ENCODE measurements around the gene PPARD.
A peak's percentile ranks its signal among the peaks of the same experiment; 100 is the strongest.

The PPARD gene

DNA sequence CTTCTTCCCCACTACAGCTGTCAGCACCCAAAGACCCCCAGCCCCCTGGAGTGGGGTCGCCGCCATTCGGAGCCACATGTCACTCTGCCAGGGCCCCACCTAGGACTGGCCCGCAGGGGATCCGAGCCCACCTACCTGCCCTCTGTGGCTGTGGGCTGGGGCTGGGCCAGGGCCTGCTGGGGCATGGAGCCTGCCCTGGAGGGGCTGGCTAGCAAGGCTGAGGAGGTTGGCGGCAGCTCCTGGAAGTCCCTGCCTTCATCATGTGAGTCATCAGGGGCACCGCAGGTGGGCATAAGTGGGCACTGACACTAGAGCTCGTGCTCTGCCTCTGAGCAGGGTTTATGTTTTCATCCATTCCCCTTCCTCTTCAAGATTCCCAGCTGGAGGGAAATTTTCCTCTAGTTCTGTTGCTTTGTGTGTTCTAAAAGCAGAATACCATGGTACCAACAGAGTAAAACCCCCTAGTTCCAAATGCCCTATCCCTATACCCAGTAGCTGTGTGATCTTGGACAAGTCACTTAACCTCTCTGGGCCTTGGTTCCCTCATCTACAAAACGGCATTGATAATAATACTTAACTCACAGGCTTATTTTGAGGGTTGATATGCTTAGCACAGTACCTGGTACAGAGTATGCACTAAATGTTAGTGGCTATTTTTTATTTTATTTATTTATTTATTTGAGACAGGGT is 101.1 kb downstream of the PPARD start:
- Mint-ChIP-seq H3K27me3 (no peaks in the 10 kb centered on the region), H3K27ac (no peak overlapping the region), H3K4me1 (peaks cover 11% of the 10 kb centered on the region), H3K4me3 (no peak overlapping the region), H3K9me3 (no peaks in the 10 kb centered on the region)
- no peak for DNase-seq
- no peak for ATAC-seq

DNA sequence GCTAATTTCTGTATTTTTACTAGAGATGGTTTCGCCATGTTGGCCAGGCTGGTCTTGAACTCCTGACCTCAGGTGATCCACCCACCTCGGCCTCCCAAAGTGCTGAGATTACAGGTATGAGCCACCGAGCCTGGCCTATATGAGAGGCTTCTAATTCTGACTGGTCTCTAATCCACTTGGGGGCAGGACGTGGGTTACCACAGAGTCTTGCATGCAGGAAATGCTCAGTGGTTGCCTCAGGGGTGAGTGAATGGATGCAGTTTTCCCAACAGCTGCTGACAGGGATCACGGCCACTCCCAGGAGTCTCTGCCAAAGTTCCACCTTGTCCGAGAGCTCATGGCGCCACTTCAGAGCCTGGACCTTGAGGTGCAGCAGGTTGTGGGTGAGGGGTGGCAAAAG is 103.3 kb downstream of the PPARD start:
- H3K4me3 Mint-ChIP-seq, result no peak overlapping the region
- H3K27me3 Mint-ChIP-seq, result no peaks in the 10 kb centered on the region
- ATAC-seq (peak; percentile 71), DNase-seq (peak in 1 of 2 donors; percentile 53)
- H3K4me1 Mint-ChIP-seq, result peaks cover 21% of the 10 kb centered on the region
- peak overlapping the region in 1 of 2 donors; percentile 83 for H3K27ac Mint-ChIP-seq
- H3K9me3 Mint-ChIP-seq, result no peaks in the 10 kb centered on the region

- no peak for ATAC-seq
- H3K27ac Mint-ChIP-seq, result no peak overlapping the region
- no peaks in the 10 kb centered on the region for H3K9me3 Mint-ChIP-seq
- no peaks in the 10 kb centered on the region for H3K27me3 Mint-ChIP-seq
- H3K4me1 Mint-ChIP-seq, result peaks cover 32% of the 10 kb centered on the region
- no peak overlapping the region for H3K4me3 Mint-ChIP-seq
- no peak for DNase-seq
Measured at GRCh38 chr6:35448191-35448590, 105.8 kb downstream of the PPARD start.

- Mint-ChIP-seq H3K4me1 (peaks cover 44% of the 10 kb centered on the region), H3K27me3 (no peaks in the 10 kb centered on the region), H3K27ac (no peak overlapping the region), H3K4me3 (no peak overlapping the region), H3K9me3 (no peaks in the 10 kb centered on the region)
- DNase-seq, result peak in 1 of 2 donors; percentile 41
- ATAC-seq, result peak; percentile 75
Measured at GRCh38 chr6:35449287-35449881, 107.0 kb downstream of the PPARD start.

DNA sequence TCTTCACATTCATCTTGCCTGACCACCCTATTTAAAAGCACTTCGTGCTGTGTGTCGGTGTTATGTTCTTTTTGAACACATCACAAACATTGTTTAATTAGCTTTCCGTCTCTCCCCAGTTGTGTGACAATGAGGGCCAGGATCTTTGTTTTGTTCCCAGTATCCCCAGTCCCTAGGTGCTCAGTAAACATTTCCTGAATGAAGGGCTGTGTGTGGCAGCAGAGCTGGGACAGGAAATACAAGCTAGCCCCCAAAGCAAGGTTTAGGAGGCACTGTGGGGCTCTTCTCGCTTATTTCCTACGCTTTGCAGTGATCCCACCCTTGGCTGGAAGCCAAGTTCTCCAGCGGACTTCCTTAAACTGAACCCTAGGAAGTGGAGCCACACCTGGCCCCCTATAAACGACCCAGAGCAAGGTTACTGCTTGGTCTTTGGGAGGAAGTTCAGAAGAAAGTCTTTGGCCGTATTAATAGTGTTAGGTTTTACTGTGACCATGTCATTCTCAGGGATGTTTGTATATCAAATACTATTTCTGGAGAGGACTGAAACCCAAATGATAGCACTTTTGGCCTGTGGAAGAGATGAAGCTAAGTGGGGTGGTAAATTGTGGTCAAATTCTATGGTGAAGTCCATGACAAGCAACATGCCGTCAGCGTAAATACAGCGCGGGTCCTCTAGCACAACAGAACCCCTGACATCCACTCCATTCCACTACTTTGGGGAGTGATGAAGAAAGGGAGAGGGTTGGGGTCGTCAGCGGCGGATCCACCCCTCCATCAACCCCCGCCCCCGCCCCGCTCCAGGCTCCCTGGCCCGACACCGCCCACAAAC is 109.2 kb downstream of the PPARD start:
- peaks cover 45% of the 10 kb centered on the region for H3K4me1 Mint-ChIP-seq
- no peak for DNase-seq
- no peaks in the 10 kb centered on the region for H3K9me3 Mint-ChIP-seq
- H3K27me3 Mint-ChIP-seq, result no peaks in the 10 kb centered on the region
- ATAC-seq, result no peak
- H3K4me3 Mint-ChIP-seq, result peak overlapping the region; percentile 92 to 95
- H3K27ac Mint-ChIP-seq, result no peak overlapping the region

- DNase-seq (peak; percentile 91 to 92), ATAC-seq (peak; percentile 85)
- H3K9me3 Mint-ChIP-seq, result no peaks in the 10 kb centered on the region
- no peak within 1 kb of the TSS for H3K27ac Mint-ChIP-seq
- H3K4me3 Mint-ChIP-seq, result peak within 1 kb of the TSS; percentile 92 to 95
- H3K4me1 Mint-ChIP-seq, result peaks cover 45% of the 10 kb centered on the region
- no peaks in the 10 kb centered on the region for H3K27me3 Mint-ChIP-seq
Measured at GRCh38 chr6:35452183-35453090, 110.1 kb downstream of the PPARD start, which contains the start of gene FANCE. Gene FANCE, plus strand, starts transcription at chr6:35452338. Its CDS starts 208 bp downstream, at chr6:35452546.

DNA sequence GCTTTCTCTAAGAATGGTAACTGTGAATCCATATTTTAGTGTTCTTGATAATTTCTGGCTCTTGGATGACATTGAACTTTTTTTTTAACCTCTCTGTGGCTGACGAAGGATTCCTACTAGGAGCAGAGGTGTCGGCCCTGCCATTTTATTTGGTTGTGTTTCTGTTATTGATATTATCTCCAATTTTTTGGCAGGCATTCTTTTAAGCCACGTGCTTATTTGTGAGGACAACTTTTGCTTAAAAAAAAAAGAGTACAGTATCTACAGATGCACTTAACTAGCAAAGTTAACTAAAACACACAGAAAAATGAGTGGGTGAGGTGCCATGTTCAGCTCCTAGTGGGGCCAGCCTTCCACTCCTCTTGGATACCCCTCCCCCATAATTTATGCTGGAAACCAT is 110.9 kb downstream of the PPARD start:
- ATAC-seq, result no peak
- H3K9me3 Mint-ChIP-seq, result no peaks in the 10 kb centered on the region
- no peak overlapping the region for H3K27ac Mint-ChIP-seq
- DNase-seq, result no peak
- H3K27me3 Mint-ChIP-seq, result no peaks in the 10 kb centered on the region
- peak overlapping the region; percentile 76 to 80 for H3K4me3 Mint-ChIP-seq
- peaks cover 45% of the 10 kb centered on the region for H3K4me1 Mint-ChIP-seq

DNA sequence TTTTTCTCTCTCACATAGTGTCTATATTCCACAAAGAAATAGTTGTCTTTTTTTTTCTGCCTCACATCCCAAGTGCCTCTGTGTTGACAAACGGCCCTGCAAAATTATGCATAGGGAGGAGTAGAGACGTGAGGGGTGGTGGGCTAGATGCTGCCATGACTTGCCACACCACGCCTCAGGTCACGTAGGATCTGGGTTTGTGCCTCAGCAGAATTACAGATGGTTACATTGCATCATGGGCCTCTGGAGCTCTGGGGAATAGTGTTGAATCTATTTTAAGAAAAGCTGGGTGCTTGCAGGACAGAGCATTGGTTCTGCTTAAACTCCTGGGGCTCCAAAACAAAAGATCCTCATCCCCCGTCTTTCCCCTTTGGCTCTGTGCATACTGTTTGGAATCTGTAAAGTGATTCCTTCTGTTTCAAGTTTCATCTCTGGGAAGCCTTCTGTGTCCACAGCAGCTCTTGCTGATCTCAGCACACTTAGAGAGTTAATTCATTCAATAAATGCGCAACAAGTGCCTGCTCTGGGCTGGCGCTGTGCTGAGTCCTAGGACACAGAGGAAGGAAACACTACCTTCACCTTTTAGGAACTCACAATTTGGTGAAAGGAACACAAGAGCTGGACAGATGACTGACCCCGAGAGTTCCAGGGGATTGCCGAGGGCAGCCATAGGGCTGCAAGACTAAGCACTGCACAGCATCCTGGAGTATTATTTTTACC is 112.2 kb downstream of the PPARD start:
- Mint-ChIP-seq H3K4me3 (peak overlapping the region; percentile 18 to 28), H3K9me3 (no peaks in the 10 kb centered on the region), H3K27ac (peak overlapping the region in 1 of 2 donors; percentile 48), H3K27me3 (no peaks in the 10 kb centered on the region), H3K4me1 (peaks cover 39% of the 10 kb centered on the region)
- DNase-seq, result no peak
- no peak for ATAC-seq

GRCh38 chr6:35457907-35458306 is 115.5 kb downstream of the PPARD start:
- no peak for DNase-seq
- Mint-ChIP-seq H3K4me3 (no peak overlapping the region), H3K4me1 (peaks cover 26% of the 10 kb centered on the region), H3K27ac (peak overlapping the region in 1 of 2 donors; percentile 22), H3K27me3 (no peaks in the 10 kb centered on the region), H3K9me3 (no peaks in the 10 kb centered on the region)
- no peak for ATAC-seq

GRCh38 chr6:35461270-35461669 is 118.9 kb downstream of the PPARD start:
- peak overlapping the region in 1 of 2 donors; percentile 8 for H3K27ac Mint-ChIP-seq
- no peaks in the 10 kb centered on the region for H3K9me3 Mint-ChIP-seq
- H3K4me3 Mint-ChIP-seq, result no peak overlapping the region
- no peak for ATAC-seq
- H3K4me1 Mint-ChIP-seq, result no peaks in the 10 kb centered on the region
- no peak for DNase-seq
- no peaks in the 10 kb centered on the region for H3K27me3 Mint-ChIP-seq

GRCh38 chr6:35463292-35463691 is 120.9 kb downstream of the PPARD start:
- no peak overlapping the region for H3K4me3 Mint-ChIP-seq
- H3K9me3 Mint-ChIP-seq, result no peaks in the 10 kb centered on the region
- H3K27me3 Mint-ChIP-seq, result no peaks in the 10 kb centered on the region
- DNase-seq, result no peak
- ATAC-seq, result no peak
- H3K27ac Mint-ChIP-seq, result no peak overlapping the region
- peaks cover 14% of the 10 kb centered on the region for H3K4me1 Mint-ChIP-seq

- H3K27me3 Mint-ChIP-seq, result no peaks in the 10 kb centered on the region
- ATAC-seq (no peak), DNase-seq (no peak)
- no peaks in the 10 kb centered on the region for H3K9me3 Mint-ChIP-seq
- H3K4me3 Mint-ChIP-seq, result no peak overlapping the region
- H3K4me1 Mint-ChIP-seq, result peaks cover 31% of the 10 kb centered on the region
- no peak overlapping the region for H3K27ac Mint-ChIP-seq
Measured at GRCh38 chr6:35465646-35466045, 123.3 kb downstream of the PPARD start.

DNA sequence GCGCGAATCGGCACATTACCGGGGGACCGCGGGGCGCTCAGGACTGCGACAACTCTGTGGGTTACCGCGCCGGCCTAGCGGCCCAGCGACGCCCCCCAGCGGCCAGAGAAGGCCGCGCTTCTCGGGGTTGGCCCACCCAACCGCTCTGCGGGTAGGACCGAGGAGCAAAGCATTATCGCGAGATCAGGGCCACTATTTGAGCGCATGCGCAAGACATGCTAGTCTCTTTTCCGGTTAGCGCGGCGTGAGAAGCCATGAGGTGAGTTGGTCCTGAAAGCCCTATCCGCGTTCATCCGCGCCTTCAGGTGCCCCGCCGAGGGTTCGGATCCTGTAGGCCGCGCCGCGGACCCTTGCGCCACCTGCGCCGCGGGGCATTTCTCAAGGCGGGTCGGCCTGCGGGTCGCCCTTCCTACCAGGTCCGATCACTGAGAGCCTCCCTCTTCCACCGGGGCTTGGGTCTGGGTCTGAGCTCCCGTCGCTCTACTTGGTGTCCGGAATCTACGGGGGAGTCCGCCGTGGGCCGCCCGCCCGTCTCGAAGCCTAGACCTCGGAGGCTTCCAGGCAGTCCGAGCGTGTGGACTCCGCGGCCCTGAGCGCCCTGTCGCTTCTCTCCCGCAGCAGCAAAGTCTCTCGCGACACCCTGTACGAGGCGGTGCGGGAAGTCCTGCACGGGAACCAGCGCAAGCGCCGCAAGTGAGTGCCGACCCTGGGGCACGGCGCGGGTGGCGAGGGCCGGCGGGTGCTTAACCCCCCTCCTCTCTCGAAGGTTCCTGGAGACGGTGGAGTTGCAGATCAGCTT is 126.0 kb downstream of the PPARD start, which contains the start of gene RPL10A:
Gene RPL10A (plus strand): TSS at position 221 of the 799 bp plus-strand sequence. CDS start 34 bp downstream, at position 255.
- peaks cover 58% of the 10 kb centered on the region for H3K4me1 Mint-ChIP-seq
- DNase-seq, result peak; percentile 95 to 96
- H3K4me3 Mint-ChIP-seq, result peak within 1 kb of the TSS; percentile 91 to 98
- H3K27ac Mint-ChIP-seq, result peak within 1 kb of the TSS; percentile 99 to 100
- H3K27me3 Mint-ChIP-seq, result no peaks in the 10 kb centered on the region
- H3K9me3 Mint-ChIP-seq, result no peaks in the 10 kb centered on the region
- peak; percentile 94 for ATAC-seq
